Astrocyte (in vitro differentiated cells and primary cell): ENCODE results near the gene OR52N1. TPM values are rescaled to one million over a fixed set of nuclear protein-coding genes. Genes with fewer than 3 reads are reported as not detected.

ENCODE experiments used
- DNase-seq: peaks from one replicate; pipeline ENCODE4 v3.0.0-alpha.2; 2010; ENCODE audit warnings: low read depth
- FAIRE-seq: peaks from 2 replicates; lab custom pipeline; 2011; peaks lifted over from hg19 to GRCh38; lab: Jason Lieb, UNC
- H2AFZ ChIP-seq: 2 replicates; pipeline ENCODE4 v1.6.0; 2012; ENCODE audit warnings: low read depth, low read length, inconsistent platforms
- H3K27ac ChIP-seq: 2 replicates; pipeline ENCODE4 v1.5.1; 2011; ENCODE audit warnings: low read depth, low read length, inconsistent platforms
- H3K27me3 ChIP-seq: 2 replicates; pipeline ENCODE4 v1.6.0; 2011; ENCODE audit warnings: low read length, inconsistent platforms; ENCODE audit not compliant: insufficient read depth
- H3K36me3 ChIP-seq: 2 replicates; pipeline ENCODE4 v1.5.1; 2011; ENCODE audit warnings: low read length, inconsistent platforms; ENCODE audit not compliant: insufficient read depth
- H3K4me1 ChIP-seq: 2 replicates; pipeline ENCODE4 v1.5.1; 2011; ENCODE audit warnings: low read length, inconsistent platforms; ENCODE audit not compliant: insufficient read depth
- H3K4me2 ChIP-seq: 2 replicates; pipeline ENCODE4 v1.6.0; 2012; ENCODE audit warnings: low read length, inconsistent platforms
- H3K4me3 ChIP-seq: 2 replicates; pipeline ENCODE4 v1.5.1; 2011; ENCODE audit warnings: low read depth, mild to moderate bottlenecking, low read length, inconsistent platforms; ENCODE audit not compliant: insufficient read depth
- H3K79me2 ChIP-seq: 2 replicates; pipeline ENCODE4 v1.6.0; 2012; ENCODE audit warnings: mild to moderate bottlenecking, low read length, inconsistent platforms; ENCODE audit not compliant: insufficient read depth
- H3K9ac ChIP-seq: 2 replicates; pipeline ENCODE4 v1.6.0; 2012; ENCODE audit warnings: mild to moderate bottlenecking, low read length, inconsistent platforms
- H3K9me3 ChIP-seq: 2 replicates; pipeline ENCODE4 v1.5.1; 2012; ENCODE audit warnings: low read depth, mild to moderate bottlenecking, low read length, inconsistent platforms; ENCODE audit not compliant: insufficient read depth
- H4K20me1 ChIP-seq: 2 replicates; pipeline ENCODE4 v1.6.0; 2012; ENCODE audit warnings: low read length, inconsistent platforms; ENCODE audit not compliant: insufficient read depth
- H3K27ac Mint-ChIP-seq: one replicate; pipeline ENCODE4 v1.8.0; 2021; ENCODE audit warnings: mild to moderate bottlenecking, mixed read lengths; ENCODE audit not compliant: unreplicated experiment
- H3K27me3 Mint-ChIP-seq: one replicate; pipeline ENCODE4 v1.8.0; 2021; ENCODE audit warnings: low read depth, mixed read lengths; ENCODE audit not compliant: unreplicated experiment
- H3K36me3 Mint-ChIP-seq: one replicate; pipeline ENCODE4 v1.8.0; 2021; ENCODE audit warnings: low read depth, mixed read lengths; ENCODE audit not compliant: unreplicated experiment
- H3K4me1 Mint-ChIP-seq: one replicate; pipeline ENCODE4 v1.8.0; 2021; ENCODE audit warnings: low read depth, mixed read lengths; ENCODE audit not compliant: unreplicated experiment
- H3K4me3 Mint-ChIP-seq: one replicate; pipeline ENCODE4 v1.8.0; 2021; ENCODE audit warnings: mild to moderate bottlenecking, moderate library complexity, mixed read lengths; ENCODE audit not compliant: unreplicated experiment
- H3K9me3 Mint-ChIP-seq: one replicate; pipeline ENCODE4 v1.8.0; 2021; ENCODE audit warnings: mild to moderate bottlenecking, mixed read lengths; ENCODE audit not compliant: unreplicated experiment
- EZH2 ChIP-seq: IDR thresholded peaks from 2 replicates; pipeline ENCODE4 v1.6.1; 2012; ENCODE audit warnings: mild to moderate bottlenecking, low read length, inconsistent platforms; ENCODE audit not compliant: insufficient read depth
- total RNA-seq: library from RNA; stranded (reverse); gene quantifications from 2 replicates; pipeline ENCODE4 v1.2.1, GENCODE V29; 2021
- TF ChIP-seq, protein P1 (sequence below): IDR thresholded peaks from 2 replicates; pipeline ENCODE4 v1.5.1; 2011; ENCODE audit warnings: low read depth, mild to moderate bottlenecking, inconsistent platforms, low read length, moderate library complexity; ENCODE audit not compliant: insufficient read depth

The OR52N1 gene
- total RNA-seq, 1 donor from 2014 or later: not detected

DNA sequence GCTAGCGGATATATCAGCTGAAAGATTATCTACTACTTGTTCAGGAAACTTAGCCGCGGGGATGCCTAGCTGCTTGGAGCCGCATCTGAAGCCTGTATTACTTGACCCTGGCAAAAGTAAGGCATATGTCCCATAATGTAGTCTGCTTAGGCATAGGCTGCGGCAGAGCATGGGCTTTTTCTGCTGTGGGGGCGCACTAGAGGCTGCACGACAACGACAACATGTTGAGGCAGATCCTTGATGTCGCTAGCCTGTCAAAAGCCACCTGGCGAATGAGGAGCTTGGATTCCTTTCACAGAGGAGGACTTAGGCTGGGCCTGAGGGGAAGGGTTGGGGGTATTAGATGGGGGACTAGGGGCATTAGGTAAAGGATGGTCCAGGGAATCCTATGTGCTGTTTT lies 16.5 kb upstream of the OR52N1 start:
- H3K4me3 ChIP-seq: no peak overlapping the region
- Mint-ChIP-seq H3K27ac (no peak overlapping the region), H3K27me3 (no peaks in the 10 kb centered on the region), H3K36me3 (no peaks in the 10 kb centered on the region), H3K9me3 (peaks cover 13% of the 10 kb centered on the region), H3K4me3 (no peak overlapping the region), H3K4me1 (no peaks in the 10 kb centered on the region)
- no peak overlapping the region for H3K9ac ChIP-seq
- H3K27me3 ChIP-seq: no peaks in the 10 kb centered on the region
- H3K79me2 ChIP-seq: no peaks in the 10 kb centered on the region
- no peak overlapping the region for H2AFZ ChIP-seq
- no peaks in the 10 kb centered on the region for H3K36me3 ChIP-seq
- TF ChIP-seq EZH2: no peak
- TF ChIP-seq, protein P1, sequence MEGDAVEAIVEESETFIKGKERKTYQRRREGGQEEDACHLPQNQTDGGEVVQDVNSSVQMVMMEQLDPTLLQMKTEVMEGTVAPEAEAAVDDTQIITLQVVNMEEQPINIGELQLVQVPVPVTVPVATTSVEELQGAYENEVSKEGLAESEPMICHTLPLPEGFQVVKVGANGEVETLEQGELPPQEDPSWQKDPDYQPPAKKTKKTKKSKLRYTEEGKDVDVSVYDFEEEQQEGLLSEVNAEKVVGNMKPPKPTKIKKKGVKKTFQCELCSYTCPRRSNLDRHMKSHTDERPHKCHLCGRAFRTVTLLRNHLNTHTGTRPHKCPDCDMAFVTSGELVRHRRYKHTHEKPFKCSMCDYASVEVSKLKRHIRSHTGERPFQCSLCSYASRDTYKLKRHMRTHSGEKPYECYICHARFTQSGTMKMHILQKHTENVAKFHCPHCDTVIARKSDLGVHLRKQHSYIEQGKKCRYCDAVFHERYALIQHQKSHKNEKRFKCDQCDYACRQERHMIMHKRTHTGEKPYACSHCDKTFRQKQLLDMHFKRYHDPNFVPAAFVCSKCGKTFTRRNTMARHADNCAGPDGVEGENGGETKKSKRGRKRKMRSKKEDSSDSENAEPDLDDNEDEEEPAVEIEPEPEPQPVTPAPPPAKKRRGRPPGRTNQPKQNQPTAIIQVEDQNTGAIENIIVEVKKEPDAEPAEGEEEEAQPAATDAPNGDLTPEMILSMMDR: no peak
- DNase-seq (no peak), FAIRE-seq (no peak)
- no peak overlapping the region for H3K4me2 ChIP-seq
- H3K4me1 ChIP-seq: peaks cover 4% of the 10 kb centered on the region
- H4K20me1 ChIP-seq: no peaks in the 10 kb centered on the region
- no peaks in the 10 kb centered on the region for H3K9me3 ChIP-seq
- H3K27ac ChIP-seq: no peak overlapping the region

GRCh38 chr11:5803982-5804381 lies 12.9 kb upstream of the OR52N1 start:
- FAIRE-seq (no peak), DNase-seq (no peak)
- H4K20me1 ChIP-seq: no peaks in the 10 kb centered on the region
- Mint-ChIP-seq H3K9me3 (peaks cover 13% of the 10 kb centered on the region), H3K4me3 (no peak overlapping the region), H3K4me1 (no peaks in the 10 kb centered on the region), H3K36me3 (no peaks in the 10 kb centered on the region), H3K27me3 (no peaks in the 10 kb centered on the region), H3K27ac (no peak overlapping the region)
- no peaks in the 10 kb centered on the region for H3K27me3 ChIP-seq
- H3K79me2 ChIP-seq: no peaks in the 10 kb centered on the region
- H3K27ac ChIP-seq: no peak overlapping the region
- H3K4me2 ChIP-seq: no peak overlapping the region
- H3K9ac ChIP-seq: no peak overlapping the region
- H2AFZ ChIP-seq: no peak overlapping the region
- no peaks in the 10 kb centered on the region for H3K36me3 ChIP-seq
- H3K4me3 ChIP-seq: no peak overlapping the region
- H3K4me1 ChIP-seq: peaks cover 4% of the 10 kb centered on the region
- no peaks in the 10 kb centered on the region for H3K9me3 ChIP-seq
- TF ChIP-seq, protein P1: no peak
- no peak for TF ChIP-seq EZH2

- Histone ChIP-seq H3K4me1 (no peaks in the 10 kb centered on the region), H3K27ac (no peak overlapping the region), H3K9ac (no peak overlapping the region), H4K20me1 (no peaks in the 10 kb centered on the region), H3K27me3 (no peaks in the 10 kb centered on the region), H3K36me3 (no peaks in the 10 kb centered on the region), H3K4me3 (no peak overlapping the region), H3K9me3 (no peaks in the 10 kb centered on the region), H2AFZ (no peak overlapping the region), H3K79me2 (no peaks in the 10 kb centered on the region), H3K4me2 (no peak overlapping the region)
- TF ChIP-seq, protein P1: no peak
- TF ChIP-seq EZH2: no peak
- DNase-seq (no peak), FAIRE-seq (no peak)
- Mint-ChIP-seq H3K4me1 (no peaks in the 10 kb centered on the region), H3K9me3 (no peaks in the 10 kb centered on the region), H3K27ac (no peak overlapping the region), H3K4me3 (no peak overlapping the region), H3K27me3 (no peaks in the 10 kb centered on the region), H3K36me3 (no peaks in the 10 kb centered on the region)
These were observed 5.5 kb upstream of the OR52N1 start for GRCh38 chr11:5796541-5796940.
